Measurements from ENCODE around the gene KRT6A. TPM values are rescaled to one million over a fixed set of nuclear protein-coding genes. Genes with fewer than 3 reads are reported as not detected.

Gene KRT6A
- total RNA-seq, 4 donors from 2014 or later = 0.27 TPM; not detected in 3

DNA sequence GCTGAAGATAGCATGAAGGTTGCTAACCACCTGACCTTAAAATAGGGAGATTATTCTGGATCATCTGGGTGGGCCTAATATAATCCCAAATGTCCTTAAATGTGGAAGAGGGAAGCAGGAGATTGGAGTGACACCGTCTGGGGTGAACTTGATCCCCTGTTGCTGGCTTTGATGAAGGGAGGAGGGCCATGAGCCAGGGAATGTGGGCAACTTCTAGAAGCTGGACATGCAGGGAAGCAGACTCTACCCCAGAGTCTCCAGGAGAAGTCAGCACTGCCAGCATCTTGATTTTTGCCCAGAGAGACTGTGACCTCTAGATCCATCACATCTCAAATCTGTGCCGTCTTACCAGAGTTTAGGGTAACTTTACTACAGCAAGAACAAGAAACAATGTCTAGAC is 36.4 kb upstream of the KRT6A start:
- no peaks in the 10 kb centered on the region for H3K36me3 ChIP-seq
- no peak for DNase-seq
- TF ChIP-seq, protein P1, sequence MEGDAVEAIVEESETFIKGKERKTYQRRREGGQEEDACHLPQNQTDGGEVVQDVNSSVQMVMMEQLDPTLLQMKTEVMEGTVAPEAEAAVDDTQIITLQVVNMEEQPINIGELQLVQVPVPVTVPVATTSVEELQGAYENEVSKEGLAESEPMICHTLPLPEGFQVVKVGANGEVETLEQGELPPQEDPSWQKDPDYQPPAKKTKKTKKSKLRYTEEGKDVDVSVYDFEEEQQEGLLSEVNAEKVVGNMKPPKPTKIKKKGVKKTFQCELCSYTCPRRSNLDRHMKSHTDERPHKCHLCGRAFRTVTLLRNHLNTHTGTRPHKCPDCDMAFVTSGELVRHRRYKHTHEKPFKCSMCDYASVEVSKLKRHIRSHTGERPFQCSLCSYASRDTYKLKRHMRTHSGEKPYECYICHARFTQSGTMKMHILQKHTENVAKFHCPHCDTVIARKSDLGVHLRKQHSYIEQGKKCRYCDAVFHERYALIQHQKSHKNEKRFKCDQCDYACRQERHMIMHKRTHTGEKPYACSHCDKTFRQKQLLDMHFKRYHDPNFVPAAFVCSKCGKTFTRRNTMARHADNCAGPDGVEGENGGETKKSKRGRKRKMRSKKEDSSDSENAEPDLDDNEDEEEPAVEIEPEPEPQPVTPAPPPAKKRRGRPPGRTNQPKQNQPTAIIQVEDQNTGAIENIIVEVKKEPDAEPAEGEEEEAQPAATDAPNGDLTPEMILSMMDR (IDR thresholded peaks at IDR 0.05) = no peak
- no peak for TF ChIP-seq POLR2A (IDR thresholded peaks at IDR 0.05)
- intact Hi-C loops (cut with DNase I) = no loop called here
- WGBS, 2 donors = 93 to 98% methylated on average over 2 of the region's 2 CpGs
- no peaks in the 10 kb centered on the region for H3K27me3 ChIP-seq
- no peak overlapping the region for H3K27ac ChIP-seq
- no peaks in the 10 kb centered on the region for H3K9me3 ChIP-seq
- H3K4me1 ChIP-seq = no peaks in the 10 kb centered on the region
- H3K4me3 ChIP-seq (replicated peaks in 1 of 3) = no peak overlapping the region

DNA sequence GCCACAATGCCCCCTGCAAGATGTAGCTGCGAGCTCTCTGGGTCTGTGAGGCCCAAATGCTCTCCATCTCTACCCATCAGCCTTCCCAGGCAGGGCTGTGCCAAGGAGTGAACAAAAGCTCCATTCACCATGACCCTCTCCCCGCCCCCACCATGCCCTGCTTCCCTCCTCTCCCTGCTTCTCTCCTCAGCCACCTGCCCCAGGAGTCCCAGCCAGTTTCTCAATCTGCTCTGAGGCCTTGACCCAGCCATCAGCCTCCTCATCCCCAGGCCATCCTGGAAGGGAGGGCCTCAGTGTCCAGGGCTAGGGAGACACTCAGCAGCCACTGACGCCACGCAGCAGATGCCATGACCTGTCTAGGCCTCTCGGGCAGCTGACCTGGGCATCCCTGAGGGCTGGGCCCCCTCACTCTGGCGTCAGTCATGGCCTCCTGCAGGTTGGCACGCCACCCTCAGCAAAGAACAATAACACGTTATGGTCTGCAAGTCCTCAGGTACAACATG is 35.6 kb upstream of the KRT6A start:
- intact Hi-C loops (cut with DNase I) = no loop called here
- WGBS, 2 donors = 73 to 93% methylated on average over 7 to 8 of the region's 8 CpGs
- no peak for TF ChIP-seq POLR2A (IDR thresholded peaks at IDR 0.05)
- TF ChIP-seq, protein P1 (IDR thresholded peaks at IDR 0.05) = no peak
- no peaks in the 10 kb centered on the region for H3K27me3 ChIP-seq
- H3K36me3 ChIP-seq = no peaks in the 10 kb centered on the region
- H3K27ac ChIP-seq = no peak overlapping the region
- H3K9me3 ChIP-seq = no peaks in the 10 kb centered on the region
- no peak overlapping the region for H3K4me3 ChIP-seq (replicated peaks in 1 of 3)
- no peaks in the 10 kb centered on the region for H3K4me1 ChIP-seq
- DNase-seq = peak in 1 of 2 donors; percentile 35

DNA sequence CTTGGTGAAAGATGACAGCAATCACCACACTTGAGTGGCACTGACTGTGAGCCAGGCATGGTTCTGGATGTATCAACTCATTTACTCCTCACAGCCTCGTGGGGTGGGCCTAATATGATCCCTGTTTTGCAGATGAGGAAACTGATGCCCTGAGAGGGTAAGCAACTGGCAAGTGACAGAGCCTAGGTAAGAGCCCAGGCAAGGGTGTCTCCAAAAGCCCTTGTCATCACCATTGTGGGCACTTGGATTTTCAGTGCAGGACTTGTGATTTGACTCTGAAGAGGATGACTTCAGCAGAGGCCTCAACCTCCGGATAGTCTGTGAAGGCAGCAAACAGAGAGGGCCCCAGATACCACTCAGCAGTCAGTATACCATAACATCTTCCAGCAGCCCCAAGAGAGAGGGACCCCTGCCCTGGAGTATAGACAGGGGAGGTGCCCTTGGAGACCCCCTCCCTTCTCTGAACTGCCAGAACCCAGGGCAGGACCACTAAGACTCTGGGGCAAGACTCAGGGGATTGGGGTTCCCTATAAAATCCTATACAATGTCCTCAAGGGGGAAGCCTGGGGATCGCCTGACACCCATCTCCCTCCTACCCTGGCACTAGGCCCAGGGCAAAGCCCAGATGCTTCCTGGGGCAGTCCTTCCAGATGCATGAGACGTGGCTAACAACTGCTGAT is 34.2 kb upstream of the KRT6A start:
- Histone ChIP-seq H3K4me1 (peaks cover 0 to 6% of the 10 kb centered on the region in 2 donors), H3K4me3 (replicated peaks in 1 of 3) (no peak overlapping the region), H3K27me3 (no peaks in the 10 kb centered on the region), H3K9me3 (no peaks in the 10 kb centered on the region), H3K27ac (no peak overlapping the region), H3K36me3 (no peaks in the 10 kb centered on the region)
- DNase-seq = no peak
- no peak for TF ChIP-seq POLR2A (IDR thresholded peaks at IDR 0.05)
- TF ChIP-seq, protein P1 (IDR thresholded peaks at IDR 0.05) = no peak
- 90% methylated on average over 3 to 4 of the region's 4 CpGs for whole genome bisulfite sequencing, 2 donors
- intact Hi-C loops (cut with DNase I) = no loop called here

DNA sequence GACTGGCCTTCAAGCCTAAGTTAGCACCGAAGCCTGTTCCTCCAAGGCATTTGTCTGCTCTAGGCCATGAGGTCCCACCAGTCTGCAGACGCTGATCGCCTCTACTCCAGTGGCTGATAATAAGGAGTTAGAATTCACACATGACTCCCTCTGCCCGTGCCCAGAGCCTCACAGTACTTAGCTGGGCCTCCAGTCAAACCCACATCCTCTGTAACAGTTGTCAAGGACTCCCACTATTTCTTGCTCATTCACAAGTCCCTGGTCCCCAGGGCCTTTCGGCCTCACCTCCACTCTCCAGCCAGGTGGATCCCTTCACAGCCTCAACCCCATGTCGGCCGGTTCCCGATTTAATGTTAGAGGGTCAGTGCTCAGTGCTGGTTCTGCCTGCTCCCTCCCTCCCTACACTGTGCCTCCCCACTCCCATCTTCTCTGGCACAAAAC is 33.5 kb upstream of the KRT6A start:
- TF ChIP-seq, protein P1 (IDR thresholded peaks at IDR 0.05) = no peak
- no peak for TF ChIP-seq POLR2A (IDR thresholded peaks at IDR 0.05)
- WGBS, 2 donors = 85 to 87% methylated on average over 8 of the region's 8 CpGs
- H3K9me3 ChIP-seq = no peaks in the 10 kb centered on the region

More for the DNA sequence above, 33.5 kb upstream of the KRT6A start:
- Histone ChIP-seq H3K27ac (no peak overlapping the region), H3K36me3 (no peaks in the 10 kb centered on the region), H3K27me3 (no peaks in the 10 kb centered on the region), H3K4me1 (peaks cover 0 to 11% of the 10 kb centered on the region in 2 donors), H3K4me3 (replicated peaks in 1 of 3) (no peak overlapping the region)
- intact Hi-C loops (cut with DNase I) = no loop called here
- no peak for DNase-seq
